IMR-90 (cell line): ENCODE data around the gene SHISA6. TPM values are rescaled to one million over a fixed set of nuclear protein-coding genes. Genes with fewer than 3 reads are reported as not detected.

Experiments
- ATAC-seq: fragments of 200-7000 bp; cut with Tn5 transposase; 2 replicates; pipeline ENCODE4 v1.9.1; 2020; ENCODE audit warnings: low read depth, mild to moderate bottlenecking, moderate library complexity
- BruUV-seq: library from RNA; stranded (reverse); fragments of 400-500 nt; replicated peaks from 2 replicates; lab custom pipeline; 2021; lab: Mats Ljungman, UMichigan
- CTCF ChIA-PET: fragments of 300-600 bp; formaldehyde crosslinking; extraction: SDS; loops from one replicate; lab custom pipeline; 2021; ENCODE audit warnings: antibody characterized with exemption; lab: Yijun Ruan, JAX
- POLR2A ChIA-PET: fragments of 300-600 bp; sonication (Branson Sonifier 250); formaldehyde crosslinking; loops from one replicate; lab custom pipeline; 2022; ENCODE audit warnings: antibody characterized with exemption; ENCODE audit not compliant: unreplicated experiment; lab: Charles Lee
- DNase-seq: peaks from one replicate; pipeline ENCODE4 v3.0.0; 2013
- H2AFZ ChIP-seq: replicated peaks from 2 replicates; pipeline ENCODE3; 2013; ENCODE audit warnings: low read length, mild to moderate bottlenecking; ENCODE audit not compliant: poor library complexity
- H2AK5ac ChIP-seq: 2 replicates; pipeline ENCODE4 v1.6.1; 2013; ENCODE audit warnings: low read depth, low read length, inconsistent platforms
- H2AK9ac ChIP-seq: replicated peaks from 2 replicates; pipeline ENCODE3; 2013; ENCODE audit warnings: mild to moderate bottlenecking, low read depth, low read length, moderate library complexity; ENCODE audit not compliant: poor library complexity
- H2BK120ac ChIP-seq: 2 replicates; pipeline ENCODE4 v1.6.1; 2013; ENCODE audit warnings: low read depth, low read length, inconsistent platforms
- H2BK15ac ChIP-seq: 3 replicates; pipeline ENCODE4 v1.6.1; 2013; ENCODE audit warnings: low read depth, low read length, inconsistent platforms
- H2BK20ac ChIP-seq: 2 replicates; pipeline ENCODE4 v1.6.1; 2013; ENCODE audit warnings: low read depth, mild to moderate bottlenecking, inconsistent platforms, low read length, moderate library complexity
- H2BK5ac ChIP-seq: 2 replicates; pipeline ENCODE4 v1.6.1; 2013; ENCODE audit warnings: mild to moderate bottlenecking, low read depth, low read length, inconsistent platforms; ENCODE audit not compliant: poor library complexity, severe bottlenecking
- H3K14ac ChIP-seq: replicated peaks from 2 replicates; pipeline ENCODE4 v1.6.1; 2013; ENCODE audit warnings: low read depth, low read length, inconsistent platforms
- H3K18ac ChIP-seq: 2 replicates; pipeline ENCODE4 v1.6.1; 2013; ENCODE audit warnings: low read depth, low read length, control low read depth
- H3K23ac ChIP-seq: 2 replicates; pipeline ENCODE4 v1.6.1; 2013; ENCODE audit warnings: low read depth, low read length, inconsistent platforms
- H3K27ac ChIP-seq: 2 replicates; pipeline ENCODE4 v1.5.1; 2013; ENCODE audit warnings: mild to moderate bottlenecking, control low read depth, low read length; ENCODE audit not compliant: insufficient read depth
- H3K27me3 ChIP-seq: 2 replicates; pipeline ENCODE4 v1.6.1; 2013; ENCODE audit warnings: low read length; ENCODE audit not compliant: control insufficient read depth, insufficient read depth
- H3K36me3 ChIP-seq: 2 replicates; pipeline ENCODE4 v1.6.1; 2013; ENCODE audit warnings: low read length, mixed read lengths; ENCODE audit not compliant: control insufficient read depth, insufficient read depth
- H3K4ac ChIP-seq: 2 replicates; pipeline ENCODE4 v1.6.1; 2013; ENCODE audit warnings: low read depth, low read length, inconsistent platforms
- H3K4me1 ChIP-seq: 2 replicates; pipeline ENCODE4 v1.6.1; 2013; ENCODE audit warnings: low read length, mixed read lengths; ENCODE audit not compliant: control insufficient read depth, insufficient read depth
- H3K4me2 ChIP-seq: 2 replicates; pipeline ENCODE4 v1.6.1; 2013; ENCODE audit warnings: low read depth, mild to moderate bottlenecking, control low read depth, low read length, moderate library complexity
- H3K4me3 ChIP-seq: 2 replicates; pipeline ENCODE4 v1.5.1; 2013; ENCODE audit warnings: low read depth, mild to moderate bottlenecking, control low read depth, low read length, moderate library complexity; ENCODE audit not compliant: insufficient read depth
- H3K56ac ChIP-seq: 2 replicates; pipeline ENCODE4 v1.6.1; 2013; ENCODE audit warnings: low read length, inconsistent platforms; ENCODE audit not compliant: insufficient read depth; ENCODE audit errors: extremely low read depth
- H3K79me1 ChIP-seq, 2 experiments: 2 replicates each; pipeline ENCODE4 v1.6.1; 2013; ENCODE audit warnings: low read length in 2 of 2, inconsistent platforms in 1 of 2, low read depth in 1 of 2
- H3K9ac ChIP-seq: 2 replicates; pipeline ENCODE4 v1.6.1; 2013; ENCODE audit warnings: low read depth, low read length, control low read depth
- H3K9me1 ChIP-seq: 2 replicates; pipeline ENCODE4 v1.6.1; 2013; ENCODE audit warnings: low read length, inconsistent platforms; ENCODE audit not compliant: insufficient read depth
- H3K9me3 ChIP-seq: 2 replicates; pipeline ENCODE4 v1.6.1; 2013; ENCODE audit warnings: low read length; ENCODE audit not compliant: control insufficient read depth, insufficient read depth
- H4K20me1 ChIP-seq: 2 replicates; pipeline ENCODE4 v1.6.1; 2013; ENCODE audit warnings: low read length, inconsistent platforms; ENCODE audit not compliant: insufficient read depth
- H4K5ac ChIP-seq: 2 replicates; pipeline ENCODE4 v1.6.1; 2013; ENCODE audit warnings: mild to moderate bottlenecking, low read depth, low read length, control low read depth
- H4K8ac ChIP-seq, 2 experiments: 2 replicates each; pipeline ENCODE4 v1.6.1; 2013; ENCODE audit warnings: low read depth in 2 of 2, low read length in 2 of 2, control low read depth in 1 of 2, inconsistent platforms in 1 of 2
- H4K91ac ChIP-seq: 2 replicates; pipeline ENCODE4 v1.6.1; 2013; ENCODE audit warnings: low read depth, low read length, inconsistent platforms; ENCODE audit not compliant: insufficient read depth
- BHLHE40 ChIP-seq: fragments of 150-350 bp; IDR thresholded peaks from 2 replicates; pipeline ENCODE4 v1.6.1; 2016; ENCODE audit warnings: mild to moderate bottlenecking, low read depth, low read length
- WGBS, 2 experiments: methylation state at CpG; one replicate each; pipeline versions ENCODE4 v1.1.5 to v1.1.7; 2013; ENCODE audit warnings: missing lambda C conversion rate in 2 of 2; ENCODE audit not compliant: insufficient read length in 1 of 2; ENCODE audit errors: extremely low coverage in 2 of 2; 5-methylcytosine and 5-hydroxymethylcytosine counted together
- dilution Hi-C: fragments of 300-500 bp; cut with HindIII; formaldehyde crosslinking; loops from one replicate; pipeline ENCODE4 v1.14.3; 2018; ENCODE audit warnings: low sequenced_read_pairs; ENCODE audit not compliant: unreplicated experiment
- in situ Hi-C: fragments of 300-500 bp; cut with MboI; formaldehyde crosslinking; loops from 3 replicates; pipeline ENCODE4 v1.14.3; 2019; ENCODE audit warnings: low sequenced_read_pairs, inconsistent platforms, mixed read lengths
- intact Hi-C: fragments of 100-400 bp; cut with micrococcal nuclease; formaldehyde crosslinking; loops from 2 replicates; pipeline ENCODE4 v1.10.0; 2022
- polyA plus RNA-seq, 3 experiments: library from polyadenylated mRNA; depleted of rRNA; stranded (reverse); fragments of >200 nt; gene quantifications; 2 replicates each; pipeline ENCODE4 v1.2.3, GENCODE V29; 2012; ENCODE audit warnings: low replicate concordance in 1 of 3
- total RNA-seq: library from RNA; depleted of rRNA; stranded (reverse); fragments of >200 nt; gene quantifications from 2 replicates; pipeline ENCODE4 v1.2.3, GENCODE V29; 2012

Gene SHISA6
- total and polyA plus RNA-seq, 2 of the 4 experiments (the other 2 are of a cell fraction) = not detected

GRCh38 chr17:11506635-11507034 lies 265.6 kb downstream of the SHISA6 start:
- Histone ChIP-seq H4K5ac (no peak overlapping the region), H3K36me3 (no peaks in the 10 kb centered on the region), H2AFZ (no peak overlapping the region), H3K14ac (no peak overlapping the region), H3K4me2 (no peak overlapping the region), H2AK5ac (no peak overlapping the region), H3K4me3 (no peak overlapping the region), H3K27me3 (no peaks in the 10 kb centered on the region), H3K79me1 (no peaks in the 10 kb centered on the region), H3K9ac (no peak overlapping the region), H4K20me1 (no peaks in the 10 kb centered on the region), H2BK120ac (no peak overlapping the region), H3K4ac (no peak overlapping the region), H4K91ac (no peak overlapping the region), H3K4me1 (no peaks in the 10 kb centered on the region), H2BK20ac (no peak overlapping the region), H4K8ac (no peak overlapping the region), H3K9me1 (no peaks in the 10 kb centered on the region), H2BK15ac (no peak overlapping the region), H2BK5ac (no peak overlapping the region), H3K9me3 (peaks cover 22% of the 10 kb centered on the region), H2AK9ac (no peak overlapping the region), H3K56ac (no peak overlapping the region), H3K18ac (no peak overlapping the region), H3K27ac (no peak overlapping the region), H3K23ac (no peak overlapping the region)
- CTCF ChIA-PET = no interaction called here
- DNase-seq (no peak), ATAC-seq (no peak)
- no peak for TF ChIP-seq BHLHE40
- WGBS, 2 experiments = no CpG with 5 or more reads among the region's 4 CpGs
- dilution Hi-C loops (no loop called here), in situ Hi-C loops (no loop called here), intact Hi-C loops (no loop called here)
- no TSS peak for BruUV-seq
- POLR2A ChIA-PET = no interaction called here
